GM23248 (cell line): Measurements from ENCODE around the gene MXD3.

Experiments used
- EZH2 ChIP-seq: fragments of 200-600 bp; sonication (generic); IDR thresholded peaks from 2 replicates; pipeline ENCODE4 v1.6.1; 2018; ENCODE audit warnings: antibody characterized with exemption, mild to moderate bottlenecking; ENCODE audit not compliant: insufficient read depth, poor library complexity, severe bottlenecking
- EZH2phosphoT487 ChIP-seq: fragments of 200-600 bp; sonication (generic); IDR thresholded peaks from 2 replicates; pipeline ENCODE4 v1.6.1; 2018; ENCODE audit warnings: antibody characterized with exemption, moderate library complexity, mild to moderate bottlenecking, low read depth; ENCODE audit not compliant: insufficient read depth

- TF ChIP-seq EZH2phosphoT487 (no peak), EZH2 (no peak)
These were observed 41.7 kb downstream of the MXD3 start for GRCh38 chr5:177269976-177270375.
